ENCODE data around the gene ZNF672.

- TF ChIP-seq POLR2A (IDR thresholded peaks at IDR 0.05) (no peak), CTCF (IDR thresholded peaks at IDR 0.05) (no peak)
These were observed 11.6 kb downstream of the ZNF672 start for GRCh38 chr1:248849637-248850036.
